SK-N-SH (cell line): ENCODE measurements around the gene PTPN14. TPM values are rescaled to one million over a fixed set of nuclear protein-coding genes. Genes with fewer than 3 reads are reported as not detected.

Experiments
- CTCF ChIA-PET: fragments of 300-600, 350-600 bp; formaldehyde crosslinking; extraction: SDS; loops from one replicate; lab custom pipeline; 2021; lab: Yijun Ruan, JAX
- POLR2A ChIA-PET: fragments of 350-600 bp; sonication (Branson Sonifier 250); formaldehyde crosslinking; extraction: SDS; loops from one replicate; lab custom pipeline; 2020; ENCODE audit warnings: antibody characterized with exemption, inconsistent platforms; lab: Yijun Ruan, JAX
- DNase-seq: peaks from one replicate; pipeline ENCODE4 v3.0.0; 2012
- H2AFZ ChIP-seq: fragments of 200-600 bp; sonication (generic); 2 replicates; pipeline ENCODE4 v1.8.1; 2016; ENCODE audit warnings: antibody characterized with exemption, mild to moderate bottlenecking, low read depth
- H3F3A ChIP-seq: fragments of 200-600 bp; sonication (generic); replicated peaks from 2 replicates; pipeline ENCODE3; 2016; ENCODE audit warnings: antibody characterized with exemption, mild to moderate bottlenecking; ENCODE audit not compliant: insufficient read depth
- H3K27ac ChIP-seq, 2 experiments: fragments of 200-500 bp in 1 of 2; fragments of 200-600 bp in 1 of 2; sonication (Bioruptor generic) in 1 of 2; sonication (generic), shearing (Covaris generic) in 1 of 2; 2 replicates each; pipeline versions ENCODE4 v1.5.1 to v1.6.1; 2014 to 2016; ENCODE audit warnings: low read depth in 2 of 2, inconsistent platforms in 1 of 2, low read length in 1 of 2, mild to moderate bottlenecking in 1 of 2, mixed read lengths in 1 of 2
- H3K27me3 ChIP-seq: fragments of 200-600 bp; sonication (generic), shearing (Covaris generic); 2 replicates; pipeline ENCODE4 v1.6.1; 2016; ENCODE audit warnings: mixed run types; ENCODE audit not compliant: insufficient read depth
- H3K36me3 ChIP-seq, 2 experiments: fragments of 200-500 bp in 1 of 2; fragments of 200-600 bp in 1 of 2; sonication (Bioruptor generic) in 1 of 2; sonication (generic) in 1 of 2; replicated peaks in 1 of 2; 2 replicates each; pipeline versions ENCODE3 to v1.5.1; 2014 to 2016; ENCODE audit warnings: low read length in 1 of 2, mild to moderate bottlenecking in 1 of 2; ENCODE audit not compliant: insufficient read depth in 2 of 2, control insufficient read depth in 1 of 2
- H3K4me1 ChIP-seq, 2 experiments: fragments of 200-500 bp in 1 of 2; fragments of 200-600 bp in 1 of 2; sonication (Bioruptor generic) in 1 of 2; sonication (generic), shearing (Covaris generic) in 1 of 2; 2 replicates each; pipeline versions ENCODE4 v1.5.1 to v1.6.1; 2014 to 2016; ENCODE audit warnings: low read depth in 1 of 2, low read length in 1 of 2, mixed run types in 1 of 2; ENCODE audit not compliant: insufficient read depth in 2 of 2, control insufficient read depth in 1 of 2
- H3K4me2 ChIP-seq: fragments of 200-600 bp; sonication (generic), shearing (Covaris generic); 2 replicates; pipeline ENCODE4 v1.6.1; 2017; ENCODE audit warnings: mixed run types
- H3K4me3 ChIP-seq, 2 experiments: fragments of 200-500 bp in 1 of 2; fragments of 200-600 bp in 1 of 2; sonication (Bioruptor generic) in 1 of 2; sonication (generic), shearing (Covaris generic) in 1 of 2; 2 replicates each; pipeline versions ENCODE4 v1.5.1 to v1.8.1; 2014 to 2016; ENCODE audit warnings: low read depth in 2 of 2, inconsistent platforms in 1 of 2, low read length in 1 of 2, mild to moderate bottlenecking in 1 of 2, mixed read lengths in 1 of 2, moderate library complexity in 1 of 2
- H3K79me2 ChIP-seq: fragments of 200-600 bp; sonication (generic); 2 replicates; pipeline ENCODE4 v1.8.1; 2017; ENCODE audit warnings: mild to moderate bottlenecking; ENCODE audit not compliant: insufficient read depth
- H3K9ac ChIP-seq: fragments of 200-600 bp; sonication (generic); 2 replicates; pipeline ENCODE4 v1.6.1; 2017; ENCODE audit warnings: mixed run types
- H3K9me2 ChIP-seq: fragments of 200-600 bp; sonication (generic); 2 replicates; pipeline ENCODE4 v1.6.1; 2017; ENCODE audit warnings: mixed run types
- H3K9me3 ChIP-seq: fragments of 200-600 bp; sonication (generic); 2 replicates; pipeline ENCODE4 v1.6.1; 2017; ENCODE audit warnings: mixed run types, mild to moderate bottlenecking, moderate library complexity
- H4K20me1 ChIP-seq: fragments of 200-600 bp; sonication (generic); 2 replicates; pipeline ENCODE4 v1.6.1; 2017; ENCODE audit warnings: mild to moderate bottlenecking, mixed run types; ENCODE audit not compliant: insufficient read depth
- CTCF ChIP-seq: fragments of 200-600 bp; sonication (generic); IDR thresholded peaks from 2 replicates; pipeline ENCODE4 v1.6.1; 2017; ENCODE audit warnings: antibody characterized with exemption, mild to moderate bottlenecking, moderate library complexity
- FOXM1 ChIP-seq: IDR thresholded peaks from 2 replicates; pipeline ENCODE4 v1.4.0; 2012; ENCODE audit warnings: low read depth, mild to moderate bottlenecking
- GATA2 ChIP-seq: sonication (generic); formaldehyde crosslinking; IDR thresholded peaks from 2 replicates; pipeline ENCODE4 v1.5.0; 2020; ENCODE audit warnings: mild to moderate bottlenecking, missing genetic modification reagents
- JUND ChIP-seq: IDR thresholded peaks from 2 replicates; pipeline ENCODE4 v1.4.0; 2012
- SIN3A ChIP-seq: IDR thresholded peaks from 2 replicates; pipeline ENCODE4 v1.6.1; 2012; ENCODE audit warnings: low read depth, mild to moderate bottlenecking, low read length, moderate library complexity, borderline replicate concordance
- SMC3 ChIP-seq: IDR thresholded peaks from 2 replicates; pipeline ENCODE4 v1.6.1; 2012; ENCODE audit warnings: low read depth, low read length, improper control_type of control experiment
- USF1 ChIP-seq: IDR thresholded peaks from 2 replicates; pipeline ENCODE4 v1.4.0; 2012; ENCODE audit warnings: low read depth, borderline replicate concordance
- YY1 ChIP-seq: IDR thresholded peaks from 2 replicates; pipeline ENCODE4 v1.4.0; 2012; ENCODE audit warnings: low read depth, mild to moderate bottlenecking
- ZBTB33 ChIP-seq: IDR thresholded peaks from 2 replicates; pipeline ENCODE4 v1.4.0; 2012; ENCODE audit warnings: low read depth, borderline replicate concordance
- WGBS: methylation state at CpG from one replicate; pipeline ENCODE4 v1.1.6; 2017; ENCODE audit warnings: low lambda C conversion rate; 5-methylcytosine and 5-hydroxymethylcytosine counted together
- polyA plus RNA-seq, 3 experiments: library from polyadenylated mRNA; depleted of rRNA; stranded (reverse); fragments of >200 nt; gene quantifications; 2 replicates each; pipeline ENCODE4 v1.2.3, GENCODE V29; 2012

The PTPN14 gene
- polyA plus RNA-seq, 1 of the 3 experiments (the other 2 are of a cell fraction) = 12.8 TPM

- Histone ChIP-seq H3K4me1 (peaks cover 20 to 28% of the 10 kb centered on the region in 2 experiments), H3K4me2 (peak overlapping the region; percentile 84), H3K9ac (peak overlapping the region; percentile 95), H3K79me2 (peaks cover 54% of the 10 kb centered on the region), H3F3A (peaks cover 16% of the 10 kb centered on the region), H3K4me3 (peak overlapping the region; percentile 73 to 81), H2AFZ (peak overlapping the region; percentile 73), H3K27me3 (no peaks in the 10 kb centered on the region), H3K9me2 (no peaks in the 10 kb centered on the region), H3K27ac (peak overlapping the region; percentile 94 to 98), H3K36me3 (peaks cover 3 to 11% of the 10 kb centered on the region in 2 experiments), H4K20me1 (peaks cover 40% of the 10 kb centered on the region), H3K9me3 (no peaks in the 10 kb centered on the region)
- no peak for TF ChIP-seq SMC3
- TF ChIP-seq YY1 = 0 out of 2 replicates have a peak, but pooled peaks have one; percentile 14
- TF ChIP-seq USF1 = 0 out of 2 replicates have a peak, but pooled peaks have one; percentile 11
- no peak for TF ChIP-seq ZBTB33
- TF ChIP-seq JUND = no peak
- no peak for TF ChIP-seq FOXM1
- ChIA-PET CTCF (interaction anchor here (1.4 to 4.6 kb wide), 2 partner anchors 77 to 218 kb away, joined by 4 to 17 read pairs; no protein-coding TSS in a partner anchor), POLR2A (no interaction called here)
- whole genome bisulfite sequencing = 3% methylated on average over 29 of the region's 57 CpGs
- DNase-seq = peak; percentile 75
Measured at GRCh38 chr1:214550857-214551435, 456 bp downstream of the PTPN14 start.

GRCh38 chr1:214550013-214550856 lies 1.2 kb downstream of the PTPN14 start:
- Histone ChIP-seq H3F3A (peaks cover 16% of the 10 kb centered on the region), H3K4me1 (peaks cover 20 to 28% of the 10 kb centered on the region in 2 experiments), H3K9me2 (no peaks in the 10 kb centered on the region), H3K27ac (peak overlapping the region; percentile 94 to 98; a peak in 3 of 4 replicates), H3K4me3 (peak overlapping the region; percentile 73 to 81), H3K4me2 (peak overlapping the region; percentile 84), H3K79me2 (peaks cover 61% of the 10 kb centered on the region), H2AFZ (no peak overlapping the region), H4K20me1 (peaks cover 47% of the 10 kb centered on the region), H3K27me3 (no peaks in the 10 kb centered on the region), H3K9me3 (no peaks in the 10 kb centered on the region), H3K36me3 (peaks cover 9 to 11% of the 10 kb centered on the region in 2 experiments), H3K9ac (peak overlapping the region; percentile 95)
- CTCF ChIA-PET = interaction anchor here (0.9 to 4.6 kb wide), 5 partner anchors 11 to 293 kb away, joined by 3 to 17 read pairs (median 4); no protein-coding TSS in a partner anchor
- DNase-seq = peak; percentile 24
- 66% methylated on average over 13 of the region's 24 CpGs for WGBS
- POLR2A ChIA-PET = no interaction called here
- no peak for TF ChIP-seq GATA2 (CRISPR knock-in tag)
- no peak for TF ChIP-seq SIN3A
- TF ChIP-seq CTCF = peak; percentile 47
